ENCODE data around the gene CENPN.

CENPN gene

DNA sequence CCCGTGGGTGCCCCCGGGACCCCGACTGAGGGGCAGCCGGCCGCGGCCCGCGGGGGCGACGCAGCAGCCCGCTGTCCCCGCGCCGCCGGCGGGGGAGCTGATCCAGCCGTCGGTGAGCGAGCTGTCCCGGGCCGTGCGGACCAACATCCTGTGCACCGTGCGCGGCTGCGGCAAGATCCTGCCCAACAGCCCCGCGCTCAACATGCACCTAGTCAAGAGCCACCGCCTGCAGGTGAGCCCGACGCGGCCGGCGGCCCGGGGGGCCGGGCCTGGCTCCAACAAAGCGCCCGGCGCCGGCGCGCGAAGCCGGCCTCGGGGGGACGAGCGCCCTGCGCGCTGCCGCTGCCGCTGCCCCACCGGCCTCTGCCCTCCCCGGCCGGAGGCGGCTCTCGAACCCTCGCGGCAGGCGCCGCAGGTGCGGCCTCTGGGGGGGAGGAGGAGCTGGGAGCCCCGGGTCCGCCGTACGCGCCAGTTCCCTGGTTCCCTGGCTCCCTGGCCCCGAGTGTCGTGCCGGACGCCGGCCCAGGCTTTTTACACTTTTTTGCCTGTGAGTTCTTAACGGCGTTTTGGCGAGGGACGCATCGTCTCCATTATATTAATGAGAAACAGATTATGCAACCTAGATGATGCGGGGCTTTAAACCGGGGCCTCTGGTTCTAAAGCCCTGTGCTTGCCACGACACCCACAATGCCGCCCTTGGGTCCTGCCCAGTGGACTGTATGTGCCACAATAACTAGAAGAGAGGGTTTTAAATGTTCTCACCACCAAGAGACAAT lies 29.1 kb downstream of the CENPN start:
- no peaks in the 10 kb centered on the region for H3K9me3 Mint-ChIP-seq
- peak overlapping the region; percentile 20 for H3K27ac Mint-ChIP-seq
- H3K4me3 Mint-ChIP-seq = peak overlapping the region; percentile 72
- DNase-seq (ENCODE audit: low spot score in 2 of 2) (peak; percentile 20 to 78), ATAC-seq (peak; percentile 78)
- peaks cover 10% of the 10 kb centered on the region for H3K36me3 Mint-ChIP-seq
- peaks cover 18% of the 10 kb centered on the region for H3K4me1 Mint-ChIP-seq

DNA sequence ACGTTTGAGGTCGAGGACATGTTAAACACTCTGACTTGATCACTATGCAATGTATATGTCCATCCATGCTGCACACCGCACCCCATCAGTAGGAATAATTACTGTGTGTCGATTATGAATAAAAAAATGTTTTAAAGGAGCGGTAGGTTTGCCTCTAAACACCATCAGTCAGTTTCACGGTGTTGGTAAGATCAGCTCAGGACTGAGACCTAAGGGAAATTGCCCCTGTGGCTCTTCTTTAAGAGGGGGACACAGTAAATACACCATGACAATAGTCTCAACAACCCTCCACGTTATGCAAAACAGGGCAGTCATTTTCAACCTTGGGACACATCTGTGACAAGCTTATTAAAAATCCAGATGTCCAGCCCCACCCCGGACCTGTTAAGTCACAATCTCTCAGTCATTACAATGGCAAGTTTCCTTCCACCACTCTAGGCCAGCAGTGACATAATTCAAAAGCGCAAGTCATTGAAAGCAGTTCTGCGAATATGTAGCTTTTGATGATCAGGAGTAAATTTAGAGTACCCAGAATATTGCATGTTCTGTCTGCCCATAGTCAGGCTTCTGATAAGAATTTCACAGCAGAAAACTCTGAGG lies 29.8 kb downstream of the CENPN start:
- DNase-seq (ENCODE audit: low spot score in 2 of 2) = no peak
- Mint-ChIP-seq H3K27ac (peak overlapping the region; percentile 20), H3K36me3 (peaks cover 10% of the 10 kb centered on the region)

DNA sequence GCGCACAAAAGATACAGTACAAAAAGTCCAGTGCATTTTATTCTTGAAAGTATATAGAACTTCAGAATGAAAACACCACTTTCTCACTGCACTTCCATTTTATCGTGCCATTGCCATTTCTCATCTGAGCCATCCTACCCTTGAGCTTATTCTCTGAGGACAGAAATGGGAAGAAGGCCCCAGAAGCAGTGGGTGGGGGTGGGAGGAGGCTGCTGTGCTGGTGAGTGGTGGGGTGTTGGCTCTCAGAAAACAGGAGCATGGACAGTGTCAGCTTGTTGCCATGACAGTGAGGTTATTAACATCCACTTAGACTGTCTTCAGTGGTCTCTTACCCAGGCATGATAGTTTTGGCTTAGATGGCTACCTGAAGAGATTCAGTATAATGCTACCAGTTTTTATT lies 33.1 kb downstream of the CENPN start:
- H3K4me3 Mint-ChIP-seq = no peak overlapping the region
- H3K27ac Mint-ChIP-seq = peak overlapping the region; percentile 56
- H3K4me1 Mint-ChIP-seq = peaks cover 18% of the 10 kb centered on the region
- no peaks in the 10 kb centered on the region for H3K9me3 Mint-ChIP-seq
- peaks cover 42% of the 10 kb centered on the region for H3K36me3 Mint-ChIP-seq
- no peak for DNase-seq (ENCODE audit: low spot score in 2 of 2)
- ATAC-seq = no peak

More for the DNA sequence above, 29.8 kb downstream of the CENPN start:
- H3K4me1 Mint-ChIP-seq = peaks cover 18% of the 10 kb centered on the region
- H3K9me3 Mint-ChIP-seq = no peaks in the 10 kb centered on the region
- H3K4me3 Mint-ChIP-seq = peak overlapping the region; percentile 72
- ATAC-seq = no peak

DNA sequence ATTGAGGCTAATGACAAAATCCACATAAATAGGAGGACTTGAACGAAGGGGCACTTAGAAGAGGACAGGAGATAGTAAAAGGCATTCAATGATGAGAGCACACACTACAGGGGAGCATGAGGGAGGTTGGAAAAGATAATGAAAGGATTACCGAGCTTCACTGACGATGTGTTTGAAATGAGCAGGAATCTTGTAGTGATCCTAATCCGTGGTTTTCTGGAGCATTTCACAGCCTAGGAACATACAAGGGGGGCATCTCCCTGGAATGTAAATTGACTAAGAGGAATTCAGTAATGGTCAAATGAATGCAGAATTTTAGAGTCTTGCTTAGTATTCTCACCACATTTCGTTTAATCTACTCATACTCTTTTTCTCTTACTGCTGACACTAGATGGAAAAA lies 33.8 kb downstream of the CENPN start:
- Mint-ChIP-seq H3K4me1 (peaks cover 18% of the 10 kb centered on the region), H3K9me3 (no peaks in the 10 kb centered on the region), H3K4me3 (no peak overlapping the region), H3K27ac (no peak overlapping the region), H3K36me3 (peaks cover 44% of the 10 kb centered on the region)
- ATAC-seq (no peak), DNase-seq (ENCODE audit: low spot score in 2 of 2) (no peak)

DNA sequence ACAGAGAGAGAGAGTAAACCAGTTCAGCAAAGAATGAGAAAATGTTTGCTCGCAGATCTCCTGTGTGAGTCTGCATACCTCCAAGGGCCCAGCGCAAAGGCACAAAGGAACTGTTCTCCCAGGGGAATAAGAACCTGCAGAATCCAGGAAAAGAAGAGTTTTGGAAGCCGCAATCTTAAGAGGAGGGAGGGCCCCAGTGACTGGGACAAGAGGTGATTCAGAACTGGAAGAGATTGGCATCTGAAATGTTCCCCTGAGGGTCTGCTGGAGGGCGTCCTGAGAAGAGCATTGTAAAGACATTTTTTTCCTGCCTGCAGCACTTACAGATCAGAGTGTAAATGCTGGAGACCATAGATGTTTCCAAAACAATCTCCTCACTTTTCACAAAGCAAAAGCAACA lies 34.7 kb downstream of the CENPN start:
- DNase-seq (ENCODE audit: low spot score in 2 of 2) (no peak), ATAC-seq (no peak)
- peak overlapping the region; percentile 32 for H3K27ac Mint-ChIP-seq
- H3K9me3 Mint-ChIP-seq = no peaks in the 10 kb centered on the region
- H3K36me3 Mint-ChIP-seq = peaks cover 44% of the 10 kb centered on the region
- no peak overlapping the region for H3K4me3 Mint-ChIP-seq
- peaks cover 17% of the 10 kb centered on the region for H3K4me1 Mint-ChIP-seq

DNA sequence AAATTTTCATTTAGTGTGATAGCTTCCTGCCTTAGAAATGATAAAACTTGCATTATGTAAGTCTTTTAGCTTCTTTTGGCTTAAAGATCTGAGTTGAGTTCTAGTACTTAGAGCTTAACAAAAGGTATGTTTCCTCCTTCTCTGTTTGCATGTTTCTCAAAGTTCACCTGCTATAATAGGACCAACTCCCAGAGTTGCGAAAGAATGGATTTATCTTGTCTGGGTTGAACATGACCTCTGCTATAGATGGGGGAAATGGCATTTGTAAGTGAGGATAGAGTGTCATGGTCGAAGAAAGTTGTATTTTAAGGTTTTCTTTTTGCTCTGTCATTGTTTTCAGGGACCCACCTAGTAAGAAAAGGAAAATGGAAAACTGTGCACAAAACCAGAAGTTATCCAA lies 35.8 kb downstream of the CENPN start:
- Mint-ChIP-seq H3K36me3 (peaks cover 44% of the 10 kb centered on the region), H3K4me3 (no peak overlapping the region), H3K9me3 (no peaks in the 10 kb centered on the region), H3K27ac (peak overlapping the region; percentile 33), H3K4me1 (peaks cover 6% of the 10 kb centered on the region)
- DNase-seq (ENCODE audit: low spot score in 2 of 2) (no peak), ATAC-seq (no peak)

DNA sequence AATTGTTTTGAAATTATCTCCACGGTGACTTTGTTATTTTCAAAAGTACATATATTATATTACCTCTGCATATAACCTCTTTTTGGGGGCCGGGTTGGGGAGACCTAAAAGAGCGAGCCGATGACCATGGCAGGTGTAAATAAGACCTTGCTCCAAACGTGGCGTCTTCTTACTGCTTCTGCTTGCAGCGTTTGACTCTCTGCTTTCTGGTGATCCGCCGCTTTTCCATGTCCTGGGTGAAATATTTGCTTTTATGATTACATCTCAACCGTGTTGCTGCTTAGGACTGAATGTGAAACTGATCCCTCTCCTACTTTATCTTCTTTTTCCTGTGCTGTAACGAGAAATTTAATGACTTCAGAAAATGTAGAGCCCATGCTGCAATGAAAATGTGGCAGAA lies 46.7 kb downstream of the CENPN start:
- H3K4me3 Mint-ChIP-seq = no peak overlapping the region
- no peak for ATAC-seq
- peaks cover 9% of the 10 kb centered on the region for H3K9me3 Mint-ChIP-seq
- H3K36me3 Mint-ChIP-seq = no peaks in the 10 kb centered on the region
- H3K27ac Mint-ChIP-seq = no peak overlapping the region
- no peaks in the 10 kb centered on the region for H3K4me1 Mint-ChIP-seq
- no peak for DNase-seq (ENCODE audit: low spot score in 2 of 2)

DNA sequence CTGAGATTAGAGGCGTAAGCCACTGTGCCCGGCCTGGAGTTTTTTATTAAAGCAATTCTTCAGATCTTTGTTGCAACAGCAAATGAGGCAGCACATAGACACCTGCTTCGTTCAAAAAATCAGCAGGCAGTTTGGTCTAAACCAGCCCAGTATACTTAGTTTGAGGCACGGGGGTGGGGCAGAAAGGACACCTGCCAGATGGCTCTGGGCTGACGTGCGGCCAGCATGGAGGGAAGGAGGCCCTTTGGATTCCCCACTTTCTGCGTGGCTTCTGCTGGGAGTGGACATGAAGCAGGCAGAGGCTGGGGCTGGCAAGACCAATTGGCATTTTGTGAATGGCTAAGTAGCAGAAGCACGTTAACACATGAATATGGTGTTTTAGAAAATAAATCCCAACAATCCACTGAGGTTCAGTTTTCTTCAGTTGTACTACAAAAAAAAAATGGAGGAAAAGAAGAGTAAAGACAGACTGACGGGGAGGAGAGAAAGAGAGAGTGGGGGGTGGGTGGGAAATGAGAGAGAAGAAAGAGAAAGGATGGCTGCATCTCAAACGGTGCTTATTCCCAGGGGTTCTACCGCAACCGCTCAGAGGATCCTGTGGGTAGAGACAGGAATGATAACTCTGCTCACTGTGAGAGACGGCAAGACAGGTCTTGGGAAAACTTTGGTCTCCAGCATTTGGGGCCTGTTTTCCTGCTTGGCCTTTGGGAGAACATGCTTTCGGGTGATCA lies 53.7 kb downstream of the CENPN start:
- ATAC-seq = no peak
- no peaks in the 10 kb centered on the region for H3K9me3 Mint-ChIP-seq
- no peaks in the 10 kb centered on the region for H3K4me1 Mint-ChIP-seq
- no peaks in the 10 kb centered on the region for H3K36me3 Mint-ChIP-seq
- no peak for DNase-seq (ENCODE audit: low spot score in 2 of 2)
- no peak overlapping the region for H3K27ac Mint-ChIP-seq
- no peak overlapping the region for H3K4me3 Mint-ChIP-seq

DNA sequence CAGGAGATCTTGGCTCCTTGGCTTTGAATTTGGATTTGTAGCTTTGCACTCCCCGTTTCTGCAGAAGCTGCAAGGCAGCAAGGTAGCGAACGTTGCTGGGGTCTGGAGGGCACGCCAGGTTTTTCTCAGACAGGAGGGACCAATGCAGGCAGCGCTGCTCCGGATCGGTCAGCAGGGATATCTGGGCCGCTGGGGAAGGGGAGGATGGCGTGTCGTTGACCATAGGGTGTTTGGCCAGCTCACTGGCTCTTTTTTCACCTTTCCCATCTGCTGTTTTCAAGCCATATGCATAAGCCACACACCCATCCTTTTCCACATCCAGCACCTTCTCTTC lies 54.3 kb downstream of the CENPN start:
- Mint-ChIP-seq H3K27ac (no peak overlapping the region), H3K36me3 (no peaks in the 10 kb centered on the region), H3K4me3 (no peak overlapping the region), H3K4me1 (no peaks in the 10 kb centered on the region), H3K9me3 (no peaks in the 10 kb centered on the region)
- no peak for DNase-seq (ENCODE audit: low spot score in 2 of 2)
- ATAC-seq = no peak

DNA sequence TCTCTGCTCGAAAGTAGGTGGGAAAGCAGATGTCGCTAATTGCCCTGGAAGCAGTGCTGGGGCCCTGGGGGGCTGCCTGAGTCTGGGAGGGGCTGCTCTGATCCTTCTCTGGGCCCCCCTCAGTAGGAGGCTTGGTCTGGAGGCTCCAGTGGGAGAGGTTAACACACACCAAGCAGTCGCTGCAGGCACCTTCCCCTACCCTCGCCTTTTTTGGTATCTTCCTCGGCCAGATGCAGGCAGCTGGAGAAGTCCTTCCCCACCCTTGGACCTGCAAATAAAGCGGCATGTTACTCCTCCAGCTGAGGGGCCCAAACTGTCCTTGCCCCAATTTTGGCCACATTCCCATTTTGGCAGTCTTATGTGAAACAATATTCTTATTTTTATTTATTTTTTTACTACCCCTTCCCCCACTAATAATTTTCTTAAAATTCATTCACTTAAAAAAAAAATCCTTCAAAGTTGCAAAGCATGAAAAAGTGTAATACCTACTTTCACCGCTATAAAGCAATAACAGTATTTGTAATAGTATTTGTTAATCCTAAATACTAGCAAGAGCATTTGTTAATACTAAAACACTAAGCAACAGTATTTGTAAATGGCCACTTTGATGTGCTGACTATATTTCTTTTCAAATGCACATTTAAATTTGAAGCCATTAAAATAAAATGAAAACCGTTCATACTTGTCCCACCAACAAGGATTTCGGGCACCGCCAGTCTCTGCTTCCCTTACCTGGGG lies 55.0 kb downstream of the CENPN start:
- no peaks in the 10 kb centered on the region for H3K9me3 Mint-ChIP-seq
- H3K27ac Mint-ChIP-seq = no peak overlapping the region
- DNase-seq (ENCODE audit: low spot score in 2 of 2) (no peak), ATAC-seq (no peak)
- no peaks in the 10 kb centered on the region for H3K4me1 Mint-ChIP-seq
- no peaks in the 10 kb centered on the region for H3K36me3 Mint-ChIP-seq
- H3K4me3 Mint-ChIP-seq = no peak overlapping the region

DNA sequence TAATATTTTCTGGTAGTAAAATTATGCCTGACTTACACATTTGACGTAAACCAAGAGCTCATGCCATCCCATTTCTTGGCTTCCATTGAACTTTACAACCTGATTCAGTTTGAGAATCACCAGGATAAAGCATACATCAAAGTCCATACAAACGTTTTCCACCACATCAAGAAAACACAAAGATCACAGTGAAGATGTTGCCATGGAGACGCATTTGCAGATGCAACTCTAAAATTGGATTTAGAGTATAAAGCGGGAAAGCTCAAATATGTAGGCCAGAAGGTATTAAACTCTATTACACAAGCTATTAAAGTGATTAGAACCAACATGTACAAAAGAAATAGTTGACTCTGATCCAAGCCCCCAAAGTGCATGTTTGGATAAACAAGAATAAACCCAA lies 59.7 kb downstream of the CENPN start:
- Mint-ChIP-seq H3K9me3 (no peaks in the 10 kb centered on the region), H3K4me3 (no peak overlapping the region), H3K4me1 (no peaks in the 10 kb centered on the region), H3K36me3 (no peaks in the 10 kb centered on the region), H3K27ac (no peak overlapping the region)
- DNase-seq (ENCODE audit: low spot score in 2 of 2) (no peak), ATAC-seq (no peak)

DNA sequence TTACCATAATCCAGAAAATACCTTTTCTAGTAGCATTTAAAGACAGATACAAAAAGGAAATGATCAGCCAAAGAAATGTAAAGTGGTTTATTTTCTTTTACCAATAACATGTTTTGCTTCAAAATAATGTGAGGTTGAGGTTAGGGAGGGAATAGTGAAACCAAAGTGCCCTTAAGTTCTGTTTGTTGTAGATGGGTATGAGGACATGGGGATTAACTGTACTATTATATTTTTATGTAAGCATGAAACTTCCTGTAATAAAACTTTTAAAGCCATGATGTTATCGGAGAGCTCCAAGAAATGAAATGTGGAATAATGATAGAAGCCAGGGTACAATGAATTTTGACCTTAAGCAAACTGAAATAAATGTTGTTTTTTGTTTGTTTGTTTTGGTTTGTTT lies 60.2 kb downstream of the CENPN start:
- Mint-ChIP-seq H3K27ac (no peak overlapping the region), H3K36me3 (no peaks in the 10 kb centered on the region), H3K4me1 (no peaks in the 10 kb centered on the region), H3K9me3 (no peaks in the 10 kb centered on the region), H3K4me3 (no peak overlapping the region)
- ATAC-seq = no peak
- no peak for DNase-seq (ENCODE audit: low spot score in 2 of 2)

DNA sequence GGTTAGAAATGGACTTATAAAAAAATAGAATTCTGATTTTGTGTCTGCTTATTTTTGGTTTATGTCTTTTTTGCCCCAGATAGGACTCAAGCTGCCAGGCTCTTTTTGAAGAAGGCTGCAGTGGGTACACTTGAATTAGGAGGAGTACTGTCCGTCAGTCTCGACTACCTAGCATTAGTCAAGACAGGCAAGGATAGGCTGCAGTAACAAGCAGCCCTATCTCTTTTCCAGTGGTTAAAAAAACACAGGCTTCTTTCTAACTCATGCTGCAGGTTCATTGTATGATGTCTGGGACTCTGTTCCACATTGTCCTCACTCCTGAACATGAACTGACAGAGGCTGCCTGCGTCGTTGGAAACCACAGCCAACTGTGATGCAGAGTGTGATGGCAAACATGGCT lies 62.0 kb downstream of the CENPN start:
- H3K4me3 Mint-ChIP-seq = no peak overlapping the region
- no peak overlapping the region for H3K27ac Mint-ChIP-seq
- H3K4me1 Mint-ChIP-seq = no peaks in the 10 kb centered on the region
- DNase-seq (ENCODE audit: low spot score in 2 of 2) (no peak), ATAC-seq (no peak)
- H3K9me3 Mint-ChIP-seq = no peaks in the 10 kb centered on the region
- H3K36me3 Mint-ChIP-seq = no peaks in the 10 kb centered on the region

DNA sequence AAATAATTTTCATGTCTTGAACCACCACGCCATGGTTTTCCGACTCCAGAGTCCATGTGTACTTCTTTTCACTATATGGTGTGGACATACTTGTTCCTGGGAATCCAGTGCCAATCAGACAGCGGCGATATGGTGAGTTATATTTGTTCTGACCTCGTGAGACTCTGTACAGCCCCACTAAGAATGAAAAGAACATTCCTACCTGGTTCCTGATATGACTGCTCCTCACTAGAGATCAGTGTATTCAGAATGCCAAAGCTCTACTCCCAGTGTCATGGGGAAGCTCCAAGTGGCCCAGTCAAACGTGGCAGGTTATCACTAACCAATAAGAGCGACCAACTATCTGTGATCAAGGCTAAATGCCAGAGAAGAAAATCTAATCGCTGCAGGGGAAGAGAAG lies 64.0 kb downstream of the CENPN start:
- no peaks in the 10 kb centered on the region for H3K36me3 Mint-ChIP-seq
- no peak overlapping the region for H3K4me3 Mint-ChIP-seq
- no peak overlapping the region for H3K27ac Mint-ChIP-seq
- DNase-seq (ENCODE audit: low spot score in 2 of 2) = no peak
- no peaks in the 10 kb centered on the region for H3K4me1 Mint-ChIP-seq
- no peaks in the 10 kb centered on the region for H3K9me3 Mint-ChIP-seq
- ATAC-seq = no peak

DNA sequence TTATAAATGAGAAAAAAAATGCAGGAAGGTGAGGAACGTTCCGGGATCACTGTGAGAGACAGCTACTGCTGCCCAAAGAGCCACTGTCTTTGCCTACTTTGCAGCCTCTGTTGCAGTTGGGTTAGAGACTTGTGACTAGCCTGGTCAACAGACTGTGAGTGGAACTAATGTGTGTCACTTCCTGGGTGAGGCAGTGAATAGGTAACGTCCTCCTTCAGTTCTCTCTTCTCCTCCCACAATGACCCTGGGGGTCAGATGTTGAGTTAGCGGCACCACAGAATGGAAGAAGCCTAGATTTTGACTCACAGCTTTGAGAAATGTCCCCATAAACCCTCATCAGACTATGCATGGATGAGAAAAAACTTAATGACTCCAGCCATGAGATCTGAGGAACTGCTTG lies 64.8 kb downstream of the CENPN start:
- Mint-ChIP-seq H3K4me3 (no peak overlapping the region), H3K36me3 (no peaks in the 10 kb centered on the region), H3K4me1 (no peaks in the 10 kb centered on the region), H3K9me3 (no peaks in the 10 kb centered on the region), H3K27ac (no peak overlapping the region)
- no peak for ATAC-seq
- DNase-seq (ENCODE audit: low spot score in 2 of 2) = no peak
